ENCODE measurements around the gene MAP1S.
A peak's percentile ranks its signal among the peaks of the same experiment; 100 is the strongest.

Gene MAP1S

GRCh38 chr19:17718947-17719711 lies at the start of gene MAP1S:
Gene MAP1S (plus strand): TSS chr19:17719480. CDS start chr19:17719503, 23 bp downstream.
- peak; percentile 36 to 67 for DNase-seq

- DNase-seq = peak in 1 of 2 donors; percentile 39
These were observed 47.4 kb upstream of the MAP1S start for GRCh38 chr19:17671906-17672305.

- no peak for DNase-seq
These were observed 45.1 kb upstream of the MAP1S start for GRCh38 chr19:17673937-17674799.

- DNase-seq = no peak
These were observed 43.0 kb upstream of the MAP1S start for GRCh38 chr19:17676295-17676694.

- DNase-seq = peak in 1 of 2 donors; percentile 9
These were observed 42.3 kb upstream of the MAP1S start for GRCh38 chr19:17677002-17677401.

- DNase-seq = no peak
These were observed 40.4 kb upstream of the MAP1S start for GRCh38 chr19:17678836-17679235.

- DNase-seq = no peak
These were observed 39.6 kb upstream of the MAP1S start for GRCh38 chr19:17679526-17680229.

- DNase-seq = peak; percentile 66 to 76
These were observed 39.0 kb upstream of the MAP1S start for GRCh38 chr19:17680230-17680722.

- DNase-seq = peak; percentile 9 to 32
These were observed 37.7 kb upstream of the MAP1S start for GRCh38 chr19:17681505-17682125.

GRCh38 chr19:17682273-17682672 lies 37.0 kb upstream of the MAP1S start:
- DNase-seq = no peak

- DNase-seq = no peak
These were observed 36.2 kb upstream of the MAP1S start for GRCh38 chr19:17683078-17683477.

GRCh38 chr19:17684256-17684655 lies 35.0 kb upstream of the MAP1S start:
- no peak for DNase-seq

- DNase-seq = no peak
These were observed 33.7 kb upstream of the MAP1S start for GRCh38 chr19:17685451-17686022.

GRCh38 chr19:17686023-17686521 lies 33.2 kb upstream of the MAP1S start:
- DNase-seq = no peak

GRCh38 chr19:17686592-17687024 lies 32.7 kb upstream of the MAP1S start:
- no peak for DNase-seq

GRCh38 chr19:17687141-17687856 lies 32.0 kb upstream of the MAP1S start:
- DNase-seq = no peak

- peak; percentile 10 to 37 for DNase-seq
These were observed 31.2 kb upstream of the MAP1S start, which contains the start of gene UNC13A for GRCh38 chr19:17687857-17688784. Gene UNC13A (minus strand): TSS chr19:17688354. CDS start chr19:17688199, 155 bp downstream.

GRCh38 chr19:17688853-17689595 lies 30.3 kb upstream of the MAP1S start:
- no peak for DNase-seq

GRCh38 chr19:17692566-17692965 lies 26.7 kb upstream of the MAP1S start:
- DNase-seq = no peak
